ENCODE data around the gene ZNF668.

Gene ZNF668

GRCh38 chr16:31090540-31090939, 16.5 kb upstream of the ZNF668 start:
- TF ChIP-seq POLR2A (IDR thresholded peaks at IDR 0.05; ENCODE audit: low read depth, low read length) = no peak
- DNase-seq (ENCODE audit: insufficient read length, low spot score) = no peak
- no peak for FAIRE-seq

DNA sequence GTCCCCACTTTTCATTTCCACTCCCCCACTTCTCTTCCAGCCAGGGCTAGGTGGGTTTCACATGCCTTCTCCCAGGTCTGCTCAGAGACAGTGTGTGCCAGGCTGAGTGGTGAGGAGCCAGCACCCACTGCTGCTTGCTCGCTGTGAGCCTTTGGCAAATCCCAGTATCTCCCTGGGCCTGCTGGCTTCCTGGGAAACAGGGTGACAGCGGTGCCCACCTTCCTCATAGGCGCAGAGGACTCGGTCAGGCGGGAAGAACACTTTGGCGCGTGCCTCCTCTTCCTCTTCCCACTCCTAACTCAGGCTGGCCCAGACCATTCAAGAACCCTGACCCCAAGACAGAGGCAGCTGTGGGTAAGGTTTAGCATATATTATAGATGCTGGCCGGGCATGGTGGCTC, 15.2 kb upstream of the ZNF668 start:
- FAIRE-seq (no peak), DNase-seq (ENCODE audit: insufficient read length, low spot score) (no peak)
- TF ChIP-seq POLR2A (IDR thresholded peaks at IDR 0.05; ENCODE audit: low read depth, low read length) = no peak

DNA sequence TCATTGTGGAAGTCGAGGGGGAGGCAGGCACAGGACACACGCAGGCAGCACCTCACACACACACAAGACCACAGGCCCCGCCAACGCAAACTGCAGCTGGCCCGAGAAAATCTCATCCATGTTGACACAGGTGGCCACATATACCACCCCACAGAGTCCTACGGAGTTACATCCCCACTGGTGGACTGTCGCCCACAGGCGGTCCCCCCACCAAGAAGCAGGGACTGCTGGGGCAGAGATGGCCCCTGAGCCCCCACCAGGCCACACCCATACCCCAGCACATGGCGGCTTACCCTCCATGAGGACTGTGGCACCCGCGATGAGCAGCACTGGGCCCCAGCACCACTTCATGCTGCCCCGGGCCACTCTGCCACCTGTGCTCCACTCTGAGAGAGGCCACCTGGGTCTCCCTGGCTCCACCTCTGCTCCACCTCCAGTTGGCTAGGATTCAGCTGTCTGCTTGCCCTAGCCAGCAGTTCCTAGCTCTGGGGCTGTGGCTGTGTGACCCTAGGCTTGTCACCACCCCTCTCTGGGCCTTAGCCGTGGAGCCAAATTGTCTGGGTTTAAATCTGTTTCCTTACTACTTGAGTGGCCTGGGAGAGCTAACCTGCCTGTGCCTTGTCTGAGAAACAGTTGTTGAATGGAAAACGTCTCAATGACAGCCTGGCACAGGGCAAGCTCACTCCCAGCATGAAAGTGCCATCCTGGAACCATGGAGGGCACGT, 14.6 kb upstream of the ZNF668 start, which contains the start of gene PRSS53:
Gene PRSS53 (minus strand): TSS at position 485 of the 725 bp plus-strand sequence. CDS start 134 bp downstream, at position 351.
- TF ChIP-seq POLR2A (IDR thresholded peaks at IDR 0.05; ENCODE audit: low read depth, low read length) = no peak
- FAIRE-seq (no peak), DNase-seq (ENCODE audit: insufficient read length, low spot score) (no peak)

GRCh38 chr16:31087971-31088370, 13.9 kb upstream of the ZNF668 start:
- DNase-seq (ENCODE audit: insufficient read length, low spot score) = no peak
- no peak for FAIRE-seq
- no peak for TF ChIP-seq POLR2A (IDR thresholded peaks at IDR 0.05; ENCODE audit: low read depth, low read length)

DNA sequence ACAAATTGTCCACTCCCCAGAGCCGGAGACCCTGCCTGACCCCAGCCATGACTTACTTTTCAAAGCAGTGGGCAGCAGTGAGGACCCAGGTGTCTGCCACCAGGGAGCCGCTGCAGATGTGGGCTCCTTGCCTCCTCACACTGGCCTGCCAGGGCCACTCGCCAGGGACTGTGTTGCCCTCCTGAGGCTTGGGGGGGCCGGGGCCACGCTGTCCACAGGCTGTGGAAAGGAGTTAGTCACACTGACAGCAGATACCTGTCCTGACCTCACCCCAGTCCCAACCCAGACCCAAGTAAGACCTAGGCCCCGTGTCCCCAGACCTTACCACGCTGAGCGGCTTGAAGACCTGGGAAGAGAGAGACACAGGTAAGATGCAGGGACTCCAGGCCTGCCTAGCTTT, 13.4 kb upstream of the ZNF668 start:
- no peak for TF ChIP-seq POLR2A (IDR thresholded peaks at IDR 0.05; ENCODE audit: low read depth, low read length)
- no peak for DNase-seq (ENCODE audit: insufficient read length, low spot score)
- no peak for FAIRE-seq

DNA sequence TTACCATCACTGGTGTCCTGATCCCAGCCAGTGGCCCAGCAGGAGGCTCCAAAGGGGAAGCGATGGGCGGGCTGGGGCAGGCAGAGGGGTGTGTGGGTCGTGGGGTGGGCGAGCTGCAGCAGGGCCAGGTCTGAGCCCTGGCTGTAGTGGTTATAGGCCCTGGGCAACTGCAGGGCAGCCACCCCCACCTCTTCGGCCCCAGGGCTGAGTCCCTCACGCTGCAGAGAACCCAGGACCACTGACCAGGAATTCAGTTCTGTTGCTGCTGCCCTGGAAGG, 12.5 kb upstream of the ZNF668 start:
- DNase-seq (ENCODE audit: insufficient read length, low spot score) = no peak
- no peak for FAIRE-seq

DNA sequence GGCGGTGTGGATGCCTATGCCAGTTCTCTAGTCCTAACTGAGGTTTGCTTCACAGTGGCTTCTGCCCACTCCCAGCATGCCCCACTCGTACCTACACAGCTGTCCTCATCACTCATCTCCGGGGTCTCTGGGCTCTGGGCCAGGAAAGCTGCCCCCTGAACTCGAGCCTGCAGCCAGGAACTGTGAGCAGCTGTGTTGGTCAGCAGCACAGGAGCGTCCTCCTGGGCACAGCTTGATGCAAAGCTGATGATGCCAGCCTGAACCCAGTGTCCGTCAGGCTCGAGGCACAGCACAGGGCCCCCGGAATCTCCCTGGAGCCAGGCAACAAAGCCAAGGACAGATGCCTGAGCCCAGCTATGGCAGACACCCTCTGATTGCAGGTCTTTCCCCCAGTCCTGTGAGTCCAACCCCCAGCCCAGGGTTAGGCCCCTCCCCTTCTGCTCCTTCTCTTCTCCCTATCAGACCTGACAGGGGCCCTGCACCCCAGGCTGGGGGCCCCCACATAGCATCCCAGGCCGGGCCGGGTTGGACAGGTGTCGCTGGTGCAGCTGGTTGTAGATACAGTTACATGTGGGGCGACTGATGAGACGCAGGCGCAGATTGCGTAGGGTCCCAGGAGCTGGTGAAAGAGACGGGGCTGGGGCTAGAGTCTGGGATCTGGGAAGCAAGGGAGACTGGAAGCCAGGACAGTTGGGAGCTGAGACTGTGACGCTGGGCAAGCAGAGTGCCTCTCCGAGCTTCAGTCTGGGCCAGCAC, 12.0 kb upstream of the ZNF668 start:
- no peak for FAIRE-seq
- no peak for DNase-seq (ENCODE audit: insufficient read length, low spot score)
- TF ChIP-seq POLR2A (IDR thresholded peaks at IDR 0.05; ENCODE audit: low read depth, low read length) = no peak

More for the DNA sequence above, 12.5 kb upstream of the ZNF668 start:
- no peak for TF ChIP-seq POLR2A (IDR thresholded peaks at IDR 0.05; ENCODE audit: low read depth, low read length)

GRCh38 chr16:31085411-31085810, 11.4 kb upstream of the ZNF668 start:
- FAIRE-seq (no peak), DNase-seq (ENCODE audit: insufficient read length, low spot score) (no peak)
- TF ChIP-seq POLR2A (IDR thresholded peaks at IDR 0.05; ENCODE audit: low read depth, low read length) = no peak

- FAIRE-seq (no peak), DNase-seq (ENCODE audit: insufficient read length, low spot score) (no peak)
- no peak for TF ChIP-seq POLR2A (IDR thresholded peaks at IDR 0.05; ENCODE audit: low read depth, low read length)
Measured at GRCh38 chr16:31084584-31085302, 10.7 kb upstream of the ZNF668 start.

DNA sequence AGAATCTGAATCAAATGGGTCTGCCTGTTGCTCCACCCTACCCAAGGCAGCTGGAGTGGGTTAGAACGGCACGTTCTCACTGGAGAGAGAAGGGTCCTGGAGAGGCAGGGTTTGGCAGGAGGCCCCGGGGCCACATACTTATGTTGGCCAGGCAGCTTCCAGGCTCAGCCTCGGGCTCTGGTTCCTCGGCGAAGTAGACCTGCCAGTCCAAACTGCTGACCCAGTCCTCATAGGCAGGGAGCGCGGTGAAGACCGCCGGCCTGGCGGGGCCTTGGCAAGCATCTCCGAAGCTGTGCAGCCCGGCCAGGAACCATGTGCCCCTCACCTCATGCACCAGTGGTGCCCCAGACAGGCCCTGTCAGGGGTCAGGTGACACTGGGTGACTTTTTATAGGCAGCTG, 9.9 kb upstream of the ZNF668 start:
- FAIRE-seq (no peak), DNase-seq (ENCODE audit: insufficient read length, low spot score) (no peak)
- TF ChIP-seq POLR2A (IDR thresholded peaks at IDR 0.05; ENCODE audit: low read depth, low read length) = no peak

GRCh38 chr16:31083556-31083955, 9.5 kb upstream of the ZNF668 start:
- DNase-seq (ENCODE audit: insufficient read length, low spot score) = no peak
- no peak for FAIRE-seq
- TF ChIP-seq POLR2A (IDR thresholded peaks at IDR 0.05; ENCODE audit: low read depth, low read length) = no peak

DNA sequence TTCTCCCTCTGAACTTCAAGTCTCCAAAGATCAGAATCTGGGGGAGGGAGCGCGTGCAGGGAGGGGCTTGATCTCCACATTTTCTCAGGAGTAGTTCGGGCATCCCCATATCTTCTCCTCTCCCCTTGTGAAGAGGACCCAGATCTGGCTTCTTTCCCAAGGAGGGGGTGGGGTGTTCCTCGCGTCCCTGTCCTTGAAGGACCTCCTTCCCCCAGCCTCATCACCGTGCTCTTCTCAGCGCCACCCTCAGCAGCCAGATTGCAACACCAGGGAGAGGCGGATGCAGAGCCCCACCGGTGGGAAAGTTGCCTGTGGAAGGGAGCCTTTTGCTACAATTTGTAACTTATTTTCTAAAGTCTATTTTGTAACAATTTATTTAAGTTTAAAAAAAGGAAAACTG, 9.0 kb upstream of the ZNF668 start:
- TF ChIP-seq POLR2A (IDR thresholded peaks at IDR 0.05; ENCODE audit: low read depth, low read length) = no peak
- DNase-seq (ENCODE audit: insufficient read length, low spot score) (no peak), FAIRE-seq (no peak)

GRCh38 chr16:31082368-31083045, 8.5 kb upstream of the ZNF668 start:
- TF ChIP-seq POLR2A (IDR thresholded peaks at IDR 0.05; ENCODE audit: low read depth, low read length) = no peak
- FAIRE-seq (no peak), DNase-seq (ENCODE audit: insufficient read length, low spot score) (no peak)
